Naive B cell (primary cell): ENCODE data around the gene PROM2. TPM values are rescaled to one million over a fixed set of nuclear protein-coding genes. Genes with fewer than 3 reads are reported as not detected.

ENCODE experiments used
- ATAC-seq, 2 donors: fragments of 150-1000 bp; cut with Tn5 transposase; 2 replicates each; pipeline ENCODE4 v1.10.0; 2021; ENCODE audit warnings: low read depth in 2 of 2, mild to moderate bottlenecking in 2 of 2, moderate library complexity in 2 of 2
- DNase-seq: peaks from one replicate; pipeline ENCODE4 v3.0.0; 2022
- H3K27ac Mint-ChIP-seq, 6 donors: one replicate each; pipeline ENCODE4 v1.8.0; 2020 to 2022; ENCODE audit warnings: mild to moderate bottlenecking in 6 of 6, mixed read lengths in 6 of 6, moderate library complexity in 5 of 6, inconsistent platforms in 2 of 6
- H3K27me3 Mint-ChIP-seq, 3 donors: one replicate each; pipeline ENCODE4 v1.8.0; 2021 to 2022; ENCODE audit warnings: mixed read lengths in 3 of 3, mild to moderate bottlenecking in 1 of 3
- H3K36me3 Mint-ChIP-seq, 2 donors: one replicate each; pipeline ENCODE4 v1.8.0; 2020 to 2022; ENCODE audit warnings: mixed read lengths in 2 of 2, inconsistent platforms in 1 of 2, mild to moderate bottlenecking in 1 of 2
- H3K4me1 Mint-ChIP-seq, 3 donors: one replicate each; pipeline ENCODE4 v1.8.0; 2020 to 2022; ENCODE audit warnings: mixed read lengths in 3 of 3, inconsistent platforms in 1 of 3, mild to moderate bottlenecking in 1 of 3, moderate library complexity in 1 of 3
- H3K4me3 Mint-ChIP-seq, 8 donors: one replicate each; pipeline ENCODE4 v1.8.0; 2020 to 2022; ENCODE audit warnings: mild to moderate bottlenecking in 8 of 8, mixed read lengths in 8 of 8, moderate library complexity in 8 of 8, inconsistent platforms in 2 of 8
- H3K9me3 Mint-ChIP-seq, 7 donors: one replicate each; pipeline ENCODE4 v1.8.0; 2020 to 2022; ENCODE audit warnings: mixed read lengths in 7 of 7, mild to moderate bottlenecking in 5 of 7, inconsistent platforms in 2 of 7, moderate library complexity in 1 of 7
- polyA plus RNA-seq, 6 donors: library from polyadenylated mRNA; unstranded; fragments of 300-500 nt; fragmentation: Illumina TruSeq; gene quantifications; one replicate each; pipeline ENCODE4 v1.2.3, GENCODE V29; 2021; ENCODE audit warnings: low read depth in 6 of 6

PROM2 gene
- polyA plus RNA-seq, 6 donors from 2014 or later, result not detected

DNA sequence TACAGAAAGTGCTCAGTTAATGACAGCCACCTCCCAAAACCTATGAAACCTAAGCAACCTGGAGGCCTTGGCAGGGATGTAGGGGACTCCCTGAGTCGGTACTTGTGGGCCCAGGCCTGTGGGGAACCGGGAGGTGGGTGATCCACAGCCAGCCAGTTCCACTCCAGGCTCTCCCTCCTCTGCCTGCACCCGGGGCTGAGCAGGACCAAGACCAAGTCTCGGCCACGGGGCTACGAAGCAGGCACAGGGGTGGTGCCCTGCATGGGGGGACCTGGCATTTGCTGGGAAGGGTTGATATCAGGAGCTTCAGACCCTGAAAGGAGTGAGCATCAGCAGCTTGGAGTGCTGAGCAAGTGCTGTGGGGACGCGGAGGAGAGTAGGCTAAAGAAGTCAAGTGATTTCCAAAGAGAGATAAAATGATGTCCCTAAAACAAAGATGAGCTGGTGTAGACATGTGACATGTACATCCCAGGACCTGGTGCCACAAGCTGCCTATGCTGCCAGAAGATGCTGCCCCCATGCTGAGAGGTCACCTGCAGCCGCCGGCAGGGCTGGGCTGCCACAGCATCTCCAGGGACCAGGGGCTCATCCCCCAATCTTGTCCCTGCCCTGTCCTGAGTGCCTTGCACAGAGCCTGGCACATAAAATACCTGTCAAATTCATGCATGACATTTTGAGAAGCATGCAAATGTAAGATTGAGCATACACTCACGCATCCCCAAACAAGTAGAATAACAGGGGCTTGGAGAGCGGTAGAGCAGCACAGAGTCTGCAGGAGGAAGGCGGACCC lies 44.4 kb downstream of the PROM2 start:
- no peak for ATAC-seq
- Mint-ChIP-seq H3K36me3 (no peaks in the 10 kb centered on the region), H3K4me1 (no peaks in the 10 kb centered on the region), H3K4me3 (no peak overlapping the region), H3K9me3 (no peaks in the 10 kb centered on the region), H3K27ac (no peak overlapping the region), H3K27me3 (peaks cover 0 to 9% (median 0%) of the 10 kb centered on the region in 3 donors)
- DNase-seq, result no peak

DNA sequence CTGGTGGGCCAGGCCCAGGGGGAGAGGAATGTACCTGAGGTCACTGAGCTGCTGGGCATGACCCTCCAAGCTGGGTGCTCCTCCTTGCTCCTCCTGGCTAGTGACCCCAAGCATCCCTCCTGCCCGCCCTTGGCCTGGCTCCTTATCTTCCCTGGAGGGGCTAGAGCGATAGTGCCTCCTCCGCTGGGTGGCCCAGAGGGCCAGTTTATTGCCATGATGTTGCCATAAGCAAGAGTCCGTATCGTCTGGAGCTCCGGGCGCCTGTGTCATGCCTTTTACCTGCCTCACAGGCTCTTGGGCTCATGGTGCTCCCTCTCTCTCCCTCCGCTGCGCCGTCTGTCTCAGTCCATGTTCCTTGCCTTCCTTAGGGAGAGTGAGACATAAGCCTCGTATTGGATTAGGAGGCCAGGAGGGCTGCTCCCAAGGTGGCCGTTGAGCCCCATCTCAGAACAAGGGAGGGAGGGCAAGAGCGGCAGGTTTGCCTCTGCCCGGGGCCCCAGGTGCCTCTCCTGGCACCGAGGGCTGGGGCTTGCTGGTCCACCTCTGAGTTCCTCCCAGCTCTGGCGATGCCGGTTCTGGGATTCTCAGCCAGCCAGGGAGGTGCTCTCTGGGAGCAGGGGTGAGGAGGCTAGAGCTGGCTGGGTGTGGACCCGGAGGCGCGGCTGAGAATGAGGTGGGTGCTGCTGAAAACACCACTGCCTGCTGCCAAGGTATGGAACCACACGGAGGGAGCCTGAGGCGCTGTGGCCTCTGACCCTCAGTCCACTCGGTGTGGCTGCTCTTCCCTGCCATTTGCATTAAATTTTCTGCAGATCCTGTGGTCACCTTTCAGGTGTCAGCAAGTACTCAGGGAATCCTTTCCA lies 45.5 kb downstream of the PROM2 start:
- Mint-ChIP-seq H3K9me3 (no peaks in the 10 kb centered on the region), H3K27me3 (peaks cover 0 to 9% (median 0%) of the 10 kb centered on the region in 3 donors)

GRCh38 chr2:95320344-95320712 lies 46.1 kb downstream of the PROM2 start:
- H3K4me3 Mint-ChIP-seq, result no peak overlapping the region
- no peaks in the 10 kb centered on the region for H3K4me1 Mint-ChIP-seq
- no peak for DNase-seq
- H3K36me3 Mint-ChIP-seq, result no peaks in the 10 kb centered on the region
- H3K27me3 Mint-ChIP-seq, result peaks cover 0 to 9% (median 0%) of the 10 kb centered on the region in 3 donors
- no peak for ATAC-seq
- no peaks in the 10 kb centered on the region for H3K9me3 Mint-ChIP-seq
- H3K27ac Mint-ChIP-seq, result no peak overlapping the region

More for the DNA sequence above, 45.5 kb downstream of the PROM2 start:
- H3K4me1 Mint-ChIP-seq, result no peaks in the 10 kb centered on the region
- no peak overlapping the region for H3K27ac Mint-ChIP-seq
- peak overlapping the region in 1 of 8 donors; percentile 82 for H3K4me3 Mint-ChIP-seq
- no peaks in the 10 kb centered on the region for H3K36me3 Mint-ChIP-seq
- ATAC-seq (no peak), DNase-seq (no peak)

DNA sequence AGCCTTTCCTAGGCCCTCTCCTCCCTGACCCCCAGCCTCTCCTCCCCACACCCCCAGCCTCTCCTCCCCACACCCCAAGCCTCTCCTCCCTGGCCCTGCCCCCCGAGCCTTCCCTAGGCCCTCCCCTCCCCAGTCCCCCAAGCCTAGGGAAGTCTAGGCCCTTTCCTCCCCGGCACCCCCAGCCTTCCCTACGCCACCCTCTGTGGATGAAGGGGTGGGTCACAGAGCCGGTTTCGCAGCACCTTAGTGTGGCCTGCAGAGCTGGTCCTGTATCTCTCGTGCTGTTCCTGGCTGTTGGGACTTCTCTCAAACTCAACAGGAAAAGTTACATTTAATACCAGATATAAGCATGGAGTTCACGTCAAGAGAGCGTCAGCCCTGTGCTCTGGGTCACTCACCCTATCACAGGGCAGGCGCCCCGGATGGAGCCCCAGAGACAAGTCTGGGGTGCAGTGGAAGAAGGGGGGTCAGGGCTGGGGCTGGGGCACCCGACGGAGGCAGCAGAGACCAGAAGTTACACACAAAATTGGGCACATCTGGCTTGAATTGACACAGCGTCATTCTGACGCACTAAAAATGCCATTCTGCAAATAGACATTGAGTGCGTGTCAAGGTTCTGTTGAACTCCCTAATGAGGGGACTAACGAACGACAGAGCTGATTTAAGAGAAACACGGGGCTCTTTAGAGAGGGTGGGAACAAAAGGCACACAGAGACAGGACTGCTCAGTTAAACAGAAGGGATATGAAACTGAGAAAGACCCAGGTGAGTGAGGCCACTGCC lies 46.9 kb downstream of the PROM2 start:
- H3K4me3 Mint-ChIP-seq, result no peak overlapping the region
- DNase-seq, result no peak
- peaks cover 0 to 9% (median 0%) of the 10 kb centered on the region in 3 donors for H3K27me3 Mint-ChIP-seq
- H3K4me1 Mint-ChIP-seq, result no peaks in the 10 kb centered on the region
- H3K27ac Mint-ChIP-seq, result no peak overlapping the region
- ATAC-seq, result no peak
- H3K9me3 Mint-ChIP-seq, result peaks cover 0 to 7% (median 0%) of the 10 kb centered on the region in 7 donors
- no peaks in the 10 kb centered on the region for H3K36me3 Mint-ChIP-seq

DNA sequence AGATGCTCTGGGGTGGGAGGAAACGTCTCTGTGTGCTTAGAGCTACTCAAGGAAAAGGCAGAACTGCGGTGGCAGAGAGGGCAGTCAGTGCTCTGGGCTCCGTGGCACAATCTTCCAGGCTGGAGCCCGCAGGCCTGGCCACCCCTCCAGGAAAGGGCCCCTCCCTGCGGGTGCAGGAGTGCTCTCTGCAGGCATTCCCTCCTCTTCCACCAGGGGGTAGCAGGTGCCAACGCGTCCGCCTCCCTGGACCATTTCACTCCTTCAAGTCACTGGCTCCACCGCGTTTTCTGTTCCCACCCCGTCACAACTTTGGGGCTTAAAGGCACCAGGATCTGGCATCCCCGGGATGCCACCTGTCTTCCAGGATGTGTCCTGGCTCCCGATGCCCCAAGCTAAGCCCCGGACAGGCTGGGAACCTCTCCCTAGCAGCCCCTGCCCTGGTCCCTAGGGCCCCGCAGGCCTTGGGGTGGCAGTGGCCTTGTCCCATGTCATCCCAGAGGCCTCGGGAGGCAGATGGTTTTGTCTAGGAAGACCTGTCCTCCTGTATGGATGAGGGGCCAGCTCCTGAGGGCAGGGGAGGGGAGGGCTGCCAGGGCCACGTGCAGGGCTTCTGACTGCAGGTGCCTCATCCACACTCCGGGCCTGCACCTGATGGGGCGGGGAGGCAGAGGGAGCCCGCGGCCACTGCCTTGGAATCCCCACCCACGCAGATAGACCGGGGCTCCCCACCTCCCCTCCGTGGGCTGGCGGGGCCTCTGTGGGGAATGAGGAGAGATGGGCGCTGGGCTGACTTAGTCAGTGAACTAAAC lies 49.3 kb downstream of the PROM2 start:
- H3K27me3 Mint-ChIP-seq, result no peaks in the 10 kb centered on the region
- no peaks in the 10 kb centered on the region for H3K36me3 Mint-ChIP-seq
- DNase-seq (no peak), ATAC-seq (no peak)
- H3K4me1 Mint-ChIP-seq, result no peaks in the 10 kb centered on the region
- no peak overlapping the region for H3K27ac Mint-ChIP-seq
- H3K9me3 Mint-ChIP-seq, result peaks cover 0 to 12% (median 0%) of the 10 kb centered on the region in 7 donors
- no peak overlapping the region for H3K4me3 Mint-ChIP-seq

DNA sequence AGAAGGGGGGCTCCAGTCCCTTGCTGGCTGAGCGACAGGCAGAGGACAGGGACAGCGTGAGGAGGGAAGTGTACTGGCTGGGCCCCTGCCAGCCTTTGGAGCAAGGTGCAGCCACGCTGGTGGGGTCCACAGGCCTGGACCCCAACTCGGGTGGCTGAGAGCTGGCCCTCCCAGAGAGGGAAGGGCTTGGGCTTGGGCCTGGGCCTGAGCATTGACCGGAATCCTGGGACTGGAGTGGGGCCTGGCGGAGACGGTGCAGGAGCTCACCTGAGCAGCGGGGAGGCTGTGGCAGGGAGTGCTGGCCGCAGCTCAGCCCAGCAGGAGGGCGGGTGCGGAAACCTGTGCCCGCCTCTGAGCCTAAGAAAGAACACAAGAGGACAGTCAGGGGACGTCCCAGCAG lies 50.8 kb downstream of the PROM2 start:
- no peaks in the 10 kb centered on the region for H3K27me3 Mint-ChIP-seq
- H3K4me3 Mint-ChIP-seq, result no peak overlapping the region
- H3K27ac Mint-ChIP-seq, result no peak overlapping the region
- peaks cover 0 to 12% (median 1%) of the 10 kb centered on the region in 7 donors for H3K9me3 Mint-ChIP-seq
- ATAC-seq, result no peak
- DNase-seq, result no peak
- H3K36me3 Mint-ChIP-seq, result no peaks in the 10 kb centered on the region
- no peaks in the 10 kb centered on the region for H3K4me1 Mint-ChIP-seq

DNA sequence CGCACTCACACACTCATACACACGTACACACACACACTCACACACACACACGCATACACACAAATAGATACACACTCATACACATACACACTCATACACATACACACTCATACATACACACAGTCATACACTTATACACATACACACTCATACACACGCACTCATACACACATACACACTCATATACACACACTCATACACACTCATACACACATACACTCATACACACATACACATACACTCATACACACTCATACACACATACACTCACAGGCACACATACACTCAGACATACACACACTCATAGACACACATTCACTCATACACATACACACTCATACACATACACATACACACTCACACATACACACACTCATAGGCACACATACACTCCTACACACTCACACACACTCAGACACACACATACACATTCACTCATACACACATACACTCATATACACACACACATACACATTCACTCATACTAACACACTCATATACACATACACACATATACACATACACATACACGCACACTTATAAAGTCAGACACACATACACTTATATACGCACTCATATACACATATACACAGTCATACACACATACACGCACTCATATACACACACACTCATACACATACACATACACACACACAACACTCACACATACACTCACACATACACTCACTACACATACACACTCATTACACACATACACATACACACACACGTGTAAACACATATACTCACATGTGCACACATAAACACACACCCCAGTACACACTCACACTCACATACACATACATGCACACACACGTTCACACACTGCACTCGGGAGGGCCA lies 51.6 kb downstream of the PROM2 start:
- no peaks in the 10 kb centered on the region for H3K4me1 Mint-ChIP-seq
- H3K4me3 Mint-ChIP-seq, result no peak overlapping the region
- no peak overlapping the region for H3K27ac Mint-ChIP-seq

GRCh38 chr2:95326433-95327140 lies 52.3 kb downstream of the PROM2 start:
- Mint-ChIP-seq H3K4me3 (no peak overlapping the region), H3K27ac (no peak overlapping the region), H3K9me3 (peaks cover 0 to 12% (median 1%) of the 10 kb centered on the region in 7 donors), H3K27me3 (no peaks in the 10 kb centered on the region), H3K36me3 (no peaks in the 10 kb centered on the region), H3K4me1 (no peaks in the 10 kb centered on the region)
- ATAC-seq, result no peak
- DNase-seq, result no peak

More for the DNA sequence above, 51.6 kb downstream of the PROM2 start:
- no peak for DNase-seq
- no peaks in the 10 kb centered on the region for H3K36me3 Mint-ChIP-seq
- peaks cover 0 to 12% (median 1%) of the 10 kb centered on the region in 7 donors for H3K9me3 Mint-ChIP-seq
- H3K27me3 Mint-ChIP-seq, result no peaks in the 10 kb centered on the region
- ATAC-seq, result no peak

- Mint-ChIP-seq H3K9me3 (peaks cover 0 to 12% (median 1%) of the 10 kb centered on the region in 7 donors), H3K27ac (no peak overlapping the region), H3K4me3 (no peak overlapping the region), H3K4me1 (no peaks in the 10 kb centered on the region), H3K36me3 (no peaks in the 10 kb centered on the region), H3K27me3 (no peaks in the 10 kb centered on the region)
- DNase-seq (no peak), ATAC-seq (no peak)
Observed at GRCh38 chr2:95327861-95328260, 53.6 kb downstream of the PROM2 start.

GRCh38 chr2:95328358-95329125 lies 54.3 kb downstream of the PROM2 start:
- DNase-seq, result no peak
- Mint-ChIP-seq H3K9me3 (peaks cover 0 to 12% (median 1%) of the 10 kb centered on the region in 7 donors), H3K4me3 (no peak overlapping the region), H3K27me3 (no peaks in the 10 kb centered on the region), H3K36me3 (no peaks in the 10 kb centered on the region), H3K27ac (no peak overlapping the region), H3K4me1 (no peaks in the 10 kb centered on the region)
- ATAC-seq, result no peak

GRCh38 chr2:95329401-95329800 lies 55.2 kb downstream of the PROM2 start:
- H3K4me3 Mint-ChIP-seq, result no peak overlapping the region
- H3K27ac Mint-ChIP-seq, result no peak overlapping the region
- no peaks in the 10 kb centered on the region for H3K4me1 Mint-ChIP-seq
- peaks cover 0 to 3% (median 0%) of the 10 kb centered on the region in 3 donors for H3K27me3 Mint-ChIP-seq
- no peak for ATAC-seq
- H3K9me3 Mint-ChIP-seq, result peaks cover 0 to 12% (median 1%) of the 10 kb centered on the region in 7 donors
- no peak for DNase-seq
- no peaks in the 10 kb centered on the region for H3K36me3 Mint-ChIP-seq
